T1000 (cell line): ENCODE data around the gene DIPK2A.
A peak's percentile ranks its signal among the peaks of the same experiment; 100 is the strongest.

Experiments
- DNase-seq: peaks from one replicate; lab custom pipeline; 2025; ENCODE audit warnings: mixed read lengths; lab: John Stamatoyannopoulos, UW

The DIPK2A gene, protein sequence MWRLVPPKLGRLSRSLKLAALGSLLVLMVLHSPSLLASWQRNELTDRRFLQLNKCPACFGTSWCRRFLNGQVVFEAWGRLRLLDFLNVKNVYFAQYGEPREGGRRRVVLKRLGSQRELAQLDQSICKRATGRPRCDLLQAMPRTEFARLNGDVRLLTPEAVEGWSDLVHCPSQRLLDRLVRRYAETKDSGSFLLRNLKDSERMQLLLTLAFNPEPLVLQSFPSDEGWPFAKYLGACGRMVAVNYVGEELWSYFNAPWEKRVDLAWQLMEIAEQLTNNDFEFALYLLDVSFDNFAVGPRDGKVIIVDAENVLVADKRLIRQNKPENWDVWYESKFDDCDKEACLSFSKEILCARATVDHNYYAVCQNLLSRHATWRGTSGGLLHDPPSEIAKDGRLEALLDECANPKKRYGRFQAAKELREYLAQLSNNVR

DNA sequence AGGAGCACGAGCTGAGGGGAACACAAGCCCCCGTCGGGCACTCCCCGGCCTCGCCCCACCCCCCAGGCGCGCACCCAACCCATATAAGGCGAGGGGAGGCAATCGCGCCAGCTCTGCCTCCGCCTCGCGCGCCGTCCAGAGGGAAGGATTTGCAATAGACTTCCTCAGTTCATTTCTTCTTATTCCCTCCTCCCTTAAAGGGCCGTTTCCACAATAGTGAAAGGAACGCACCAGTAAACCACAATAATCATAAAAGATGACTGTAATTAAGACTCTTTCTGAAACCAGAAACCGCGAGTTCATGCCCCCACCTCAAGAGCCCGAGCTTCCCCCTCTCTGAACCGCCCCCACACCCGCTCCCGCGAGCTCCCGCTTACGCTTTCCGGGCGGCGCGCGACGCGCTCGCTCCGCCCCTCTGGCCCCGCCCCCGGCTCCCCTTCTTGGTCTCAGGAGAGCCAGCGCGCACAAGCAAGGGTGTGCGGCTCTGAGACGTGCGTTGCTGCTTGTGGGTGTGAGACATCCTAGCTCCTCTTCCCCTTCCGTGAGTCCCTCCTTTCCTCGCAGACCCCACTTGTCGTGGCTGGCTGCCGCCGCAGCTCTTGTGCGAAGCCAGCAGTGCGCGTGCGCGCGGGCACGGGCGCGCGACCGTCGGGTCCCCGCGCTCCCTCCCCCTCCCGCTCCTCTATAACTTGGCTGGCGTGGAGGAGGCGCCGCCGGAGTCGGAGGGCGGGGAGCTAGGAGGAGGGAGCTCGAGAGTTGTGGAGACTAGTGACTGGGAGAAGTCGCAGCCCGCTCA lies at the start of gene DIPK2A:
Gene DIPK2A (plus strand): TSS at position 465 of the 796 bp plus-strand sequence. CDS start 510 bp downstream, outside the sequence.
- DNase-seq: peak; percentile 94

- no peak for DNase-seq
Measured at GRCh38 chr3:143924522-143925285, 46.9 kb upstream of the DIPK2A start.

DNA sequence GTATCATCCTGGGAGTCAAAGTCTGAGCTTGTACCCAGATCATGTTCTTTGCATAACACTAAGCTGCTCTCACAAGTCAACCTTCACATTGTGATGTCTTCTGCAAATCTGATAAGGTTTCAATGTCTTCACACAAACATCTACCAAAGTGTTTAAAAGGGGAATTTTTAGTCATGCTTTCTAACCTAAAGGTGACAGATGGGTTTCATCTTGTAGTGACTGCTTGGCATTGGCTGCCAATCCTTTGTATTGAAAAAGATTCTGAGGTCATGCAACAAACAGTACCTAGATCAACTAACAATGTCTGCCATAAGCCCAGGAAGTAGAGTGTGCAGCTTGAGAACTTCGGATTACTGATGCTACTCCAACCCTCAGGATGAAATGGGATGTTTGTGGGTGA lies 43.6 kb upstream of the DIPK2A start:
- no peak for DNase-seq

DNA sequence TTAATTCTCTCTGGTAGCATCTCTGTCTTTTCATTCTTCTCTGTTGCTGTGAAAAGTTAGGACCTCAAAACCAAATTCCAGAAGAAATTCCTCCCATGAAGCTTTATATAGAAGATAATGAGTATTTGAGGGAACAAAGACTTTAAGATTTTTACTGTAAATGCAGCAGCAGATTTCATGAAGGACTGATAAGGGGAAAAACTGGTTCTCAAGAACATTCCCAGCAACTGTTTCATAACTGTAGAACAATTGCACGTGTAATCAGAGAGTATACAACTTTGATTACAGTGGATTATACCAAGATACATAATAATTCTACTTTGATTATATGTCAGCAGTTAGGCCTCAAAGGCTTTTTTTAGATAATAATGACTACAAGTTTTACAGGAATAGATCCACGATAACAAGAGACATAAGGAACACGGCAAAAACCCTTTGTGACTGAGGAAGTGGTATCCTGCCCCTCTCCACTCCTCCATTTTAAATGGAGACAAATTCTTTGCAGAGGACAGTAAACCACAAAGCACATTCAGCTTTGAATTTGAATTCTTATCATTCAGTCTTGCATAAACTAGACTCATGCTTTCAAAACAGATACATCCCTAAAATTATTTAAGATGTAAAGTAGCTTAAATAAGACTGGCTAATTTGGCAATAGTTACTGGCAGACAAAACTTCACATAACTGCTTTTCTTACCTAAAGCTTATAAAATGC lies 42.9 kb upstream of the DIPK2A start:
- no peak for DNase-seq

- no peak for DNase-seq
Measured at GRCh38 chr3:143934791-143935190, 36.8 kb upstream of the DIPK2A start.

DNA sequence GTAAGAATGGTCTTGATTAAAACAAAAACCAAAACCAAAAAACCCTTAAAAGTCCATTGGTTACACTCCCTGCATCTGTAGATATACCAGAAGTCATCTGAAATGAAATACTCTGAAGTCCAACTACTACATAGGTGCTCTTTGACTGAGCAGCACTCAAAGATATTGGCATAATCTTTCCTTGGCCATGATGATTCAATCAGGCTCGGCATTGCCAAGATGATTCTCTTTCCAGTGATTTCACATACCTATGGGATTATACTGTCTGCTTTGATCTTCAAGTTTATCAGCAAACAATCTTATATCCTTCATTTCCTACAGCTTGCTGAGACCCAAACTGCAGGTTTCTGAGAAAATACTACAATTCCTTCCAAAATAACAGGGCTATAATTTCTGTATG lies 35.9 kb upstream of the DIPK2A start:
- no peak for DNase-seq

DNA sequence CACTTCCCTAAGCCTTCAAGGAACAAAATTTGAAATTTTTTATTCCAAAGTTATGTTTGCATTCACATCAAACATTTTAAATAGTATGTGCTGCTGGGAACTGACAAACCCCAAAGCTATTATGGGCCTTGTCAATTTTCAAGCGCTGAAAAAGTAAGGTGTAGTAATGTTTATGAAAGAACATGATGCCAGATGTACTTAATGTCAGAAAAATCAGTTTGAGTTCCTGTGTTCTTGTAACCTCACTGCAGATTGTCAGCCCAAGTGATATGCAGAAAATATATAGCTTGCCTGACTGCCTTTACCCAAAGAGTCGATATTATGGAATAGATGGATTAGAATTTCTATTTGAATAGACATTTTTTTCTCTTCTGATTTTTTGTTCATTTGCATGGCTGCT lies 20.8 kb upstream of the DIPK2A start:
- DNase-seq: no peak

- DNase-seq: no peak
Measured at GRCh38 chr3:143951351-143951971, 20.2 kb upstream of the DIPK2A start.

GRCh38 chr3:143952569-143953072 lies 19.0 kb upstream of the DIPK2A start:
- DNase-seq: no peak

DNA sequence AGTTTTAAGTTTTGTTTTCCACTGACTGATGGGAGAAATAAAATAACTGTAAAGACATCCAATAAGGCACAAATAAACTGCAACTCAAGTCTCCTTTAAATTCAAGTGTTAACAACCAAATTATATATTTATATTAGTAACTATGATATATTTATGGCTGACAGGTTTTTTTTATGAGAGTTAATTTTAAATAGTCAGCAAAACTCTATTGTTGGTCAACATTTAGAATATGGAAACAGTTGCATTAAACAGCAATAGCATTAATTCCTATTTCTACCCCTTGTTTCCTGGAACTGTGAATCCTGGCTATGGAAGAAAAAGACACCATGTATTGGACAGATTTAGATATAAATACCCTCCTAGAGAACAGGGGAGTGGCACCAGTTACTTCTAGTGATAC lies 16.5 kb upstream of the DIPK2A start:
- DNase-seq: no peak

- no peak for DNase-seq
Measured at GRCh38 chr3:143956838-143957237, 14.8 kb upstream of the DIPK2A start.

DNA sequence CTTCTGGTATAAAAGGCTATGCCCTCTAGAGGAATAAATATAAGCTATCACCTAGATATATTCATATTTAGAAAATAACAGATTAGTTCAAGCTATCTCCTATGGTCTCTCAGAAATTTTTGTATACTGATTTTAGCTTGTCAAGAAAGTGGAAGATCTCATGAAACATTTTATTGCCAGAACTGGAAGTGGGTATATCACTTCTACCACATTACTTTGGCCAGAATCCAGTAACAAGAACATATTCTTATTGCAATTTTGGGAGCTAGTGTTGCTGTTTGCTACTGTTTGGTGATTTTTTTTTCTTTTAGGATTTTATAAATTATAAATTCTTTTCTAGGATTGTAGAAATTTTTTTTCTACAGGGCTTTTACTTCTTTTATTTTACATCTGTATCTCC lies 14.2 kb upstream of the DIPK2A start:
- DNase-seq: no peak

GRCh38 chr3:143958966-143959365 lies 12.7 kb upstream of the DIPK2A start:
- no peak for DNase-seq

- no peak for DNase-seq
Measured at GRCh38 chr3:143961342-143961741, 10.3 kb upstream of the DIPK2A start.

DNA sequence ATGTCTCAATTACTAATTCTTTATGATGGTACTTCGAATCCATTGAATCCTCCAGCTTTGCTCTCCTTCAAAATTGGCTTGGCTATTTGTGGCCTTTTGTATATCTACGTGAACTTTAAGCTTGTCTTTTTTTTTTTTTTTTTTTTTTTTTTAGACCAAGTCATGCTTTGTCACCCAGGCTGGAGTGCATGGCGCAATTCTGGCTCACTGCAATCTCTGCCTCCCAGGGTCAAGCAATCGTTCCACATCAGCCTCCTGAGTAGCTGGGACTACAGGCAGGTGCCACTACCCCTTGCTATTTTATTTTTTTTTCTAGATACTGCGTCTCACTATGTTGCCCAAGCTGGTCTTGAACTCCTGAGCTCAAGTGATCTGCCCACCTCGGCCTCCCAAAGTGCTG lies 7.7 kb upstream of the DIPK2A start:
- DNase-seq: no peak

- DNase-seq: no peak
Measured at GRCh38 chr3:143970773-143971358, 757 bp upstream of the DIPK2A start.

DNA sequence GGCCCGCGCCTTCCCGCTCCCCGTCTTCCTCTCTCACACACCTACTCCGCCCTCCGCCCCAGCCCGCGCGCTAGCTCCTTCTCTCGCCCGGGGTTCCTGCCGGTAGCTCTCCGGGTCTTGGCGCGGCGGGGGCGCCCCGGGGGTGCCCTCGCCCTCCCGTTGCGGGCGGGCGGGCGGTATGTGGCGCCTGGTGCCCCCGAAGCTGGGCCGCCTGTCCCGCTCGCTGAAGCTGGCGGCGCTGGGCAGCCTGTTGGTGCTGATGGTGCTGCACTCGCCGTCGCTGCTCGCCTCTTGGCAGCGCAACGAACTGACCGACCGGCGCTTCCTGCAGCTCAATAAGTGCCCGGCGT lies 507 bp downstream of the DIPK2A start:
- DNase-seq: peak; percentile 69

DNA sequence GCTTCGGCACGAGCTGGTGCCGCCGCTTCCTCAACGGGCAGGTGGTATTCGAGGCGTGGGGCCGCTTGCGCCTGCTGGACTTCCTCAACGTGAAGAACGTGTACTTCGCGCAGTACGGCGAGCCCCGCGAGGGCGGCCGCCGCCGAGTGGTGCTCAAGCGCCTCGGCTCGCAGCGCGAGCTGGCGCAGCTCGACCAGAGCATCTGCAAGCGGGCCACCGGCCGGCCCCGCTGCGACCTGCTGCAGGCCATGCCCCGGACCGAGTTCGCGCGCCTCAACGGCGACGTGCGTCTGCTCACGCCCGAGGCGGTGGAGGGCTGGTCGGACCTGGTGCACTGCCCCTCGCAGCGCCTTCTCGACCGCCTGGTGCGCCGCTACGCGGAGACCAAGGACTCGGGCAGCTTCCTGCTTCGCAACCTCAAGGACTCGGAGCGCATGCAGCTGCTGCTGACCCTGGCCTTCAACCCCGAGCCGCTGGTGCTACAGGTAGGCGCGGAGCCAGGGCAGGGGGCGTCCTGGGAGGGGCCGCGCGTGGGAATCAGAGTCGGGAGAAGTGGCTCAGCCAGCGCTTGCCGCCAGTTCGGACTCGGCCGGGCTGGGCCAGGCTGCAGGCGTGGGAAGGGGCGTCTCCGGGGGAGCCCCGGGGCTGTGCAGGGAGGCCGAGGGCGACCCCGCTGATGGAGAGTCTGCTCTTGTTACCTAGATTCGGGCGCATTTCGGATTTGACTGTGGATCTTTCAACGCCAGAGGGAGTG lies 1.1 kb downstream of the DIPK2A start:
- DNase-seq: peak; percentile 66

DNA sequence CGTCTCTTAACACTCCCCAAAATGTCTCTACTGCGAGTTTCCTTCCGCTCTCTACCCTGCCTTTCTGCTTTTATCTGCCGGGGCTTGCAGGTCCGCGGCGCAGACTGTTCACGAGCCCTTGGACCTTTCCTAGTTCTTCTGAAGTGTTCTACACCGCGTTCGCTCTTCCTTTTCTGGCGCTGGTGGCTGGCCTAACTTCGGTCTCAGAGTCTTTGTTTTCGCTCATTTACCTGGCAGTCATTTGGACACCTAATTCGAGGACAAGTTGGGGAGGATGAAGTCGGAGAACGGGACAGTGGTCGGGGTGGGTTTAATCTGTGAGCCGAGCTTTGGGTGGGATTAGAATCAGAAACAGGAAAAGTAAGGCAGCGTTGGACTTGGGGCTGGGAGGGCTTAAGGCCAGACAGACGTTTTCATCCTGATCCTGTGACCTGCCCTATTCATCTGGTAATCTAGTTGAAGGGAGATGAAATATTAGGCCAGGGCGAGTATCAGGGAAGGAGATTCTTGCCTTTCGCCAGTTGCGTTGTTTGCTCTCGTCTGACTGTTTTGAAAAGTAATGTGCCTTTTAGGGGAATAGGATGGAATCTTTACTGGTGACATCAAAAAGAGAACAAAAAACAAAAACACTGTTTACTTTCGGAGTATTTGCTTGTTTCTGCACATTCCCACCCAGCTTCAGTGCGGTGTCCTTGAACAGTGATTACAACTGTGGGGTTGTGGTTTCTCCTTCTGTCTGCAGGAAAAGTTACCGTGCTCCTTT lies 1.8 kb downstream of the DIPK2A start:
- no peak for DNase-seq
